A673 (cell line): ENCODE data around the gene MT4. TPM values are rescaled to one million over a fixed set of nuclear protein-coding genes. Genes with fewer than 3 reads are reported as not detected.

Source experiments
- BruUV-seq: library from RNA; stranded (reverse); fragments of 400-500 nt; replicated peaks from 2 replicates; lab custom pipeline; 2021; lab: Mats Ljungman, UMichigan
- CTCF ChIA-PET: fragments of 300-600 bp; sonication (Branson Sonifier 250); formaldehyde crosslinking; loops from one replicate; lab custom pipeline; 2022; ENCODE audit warnings: antibody characterized with exemption; lab: Charles Lee
- POLR2A ChIA-PET: fragments of 300-600 bp; sonication (Branson Sonifier 250); formaldehyde crosslinking; loops from one replicate; lab custom pipeline; 2022; ENCODE audit warnings: antibody characterized with exemption; ENCODE audit not compliant: low non-redundant PET; lab: Charles Lee
- DNase-seq: peaks from one replicate; pipeline ENCODE4 v3.0.0-alpha.2; 2015; ENCODE audit warnings: low spot score
- H3K27ac ChIP-seq: fragments of 200-600 bp; sonication (generic); 2 replicates; pipeline ENCODE4 v1.5.1; 2016; ENCODE audit warnings: mixed run types, low read depth, mild to moderate bottlenecking, mixed read lengths, antibody characterized with exemption, low read length; ENCODE audit not compliant: poor library complexity, severe bottlenecking
- H3K27me3 ChIP-seq: fragments of 200-600 bp; sonication (generic); replicated peaks from 2 replicates; pipeline ENCODE4 v1.6.1; 2017; ENCODE audit warnings: mixed run types, low read depth, mild to moderate bottlenecking, mixed read lengths, antibody characterized with exemption, low read length; ENCODE audit not compliant: insufficient read depth, poor library complexity
- H3K36me3 ChIP-seq: fragments of 200-600 bp; sonication (generic); 2 replicates; pipeline ENCODE4 v1.6.1; 2016; ENCODE audit warnings: mixed run types, mild to moderate bottlenecking, mixed read lengths, antibody characterized with exemption, low read length; ENCODE audit not compliant: insufficient read depth, poor library complexity, severe bottlenecking
- H3K4me1 ChIP-seq: fragments of 200-600 bp; sonication (generic); 2 replicates; pipeline ENCODE4 v1.6.1; 2017; ENCODE audit warnings: mixed run types, mild to moderate bottlenecking, mixed read lengths, antibody characterized with exemption, low read length; ENCODE audit not compliant: insufficient read depth, poor library complexity, severe bottlenecking
- H3K4me3 ChIP-seq: fragments of 200-600 bp; sonication (generic); 2 replicates; pipeline ENCODE4 v1.5.1; 2016; ENCODE audit warnings: low read depth, mixed run types, mild to moderate bottlenecking, mixed read lengths, low read length; ENCODE audit not compliant: poor library complexity, severe bottlenecking
- H3K9me3 ChIP-seq: fragments of 200-600 bp; sonication (generic); 2 replicates; pipeline ENCODE4 v1.6.1; 2016; ENCODE audit warnings: mixed run types, low read depth, mild to moderate bottlenecking, mixed read lengths, antibody characterized with exemption, low read length; ENCODE audit not compliant: poor library complexity, severe bottlenecking
- CTCF ChIP-seq: fragments of 300-800, 200-600 bp; sonication (generic); conservative IDR thresholded peaks from 2 replicates; pipeline ENCODE4 v1.5.1; 2017; ENCODE audit warnings: low read depth, mild to moderate bottlenecking, antibody characterized with exemption, low read length, moderate library complexity, mixed read lengths
- EZH2 ChIP-seq: fragments of 200-600 bp; sonication (generic); IDR thresholded peaks from 2 replicates; pipeline ENCODE4 v1.6.1; 2017; ENCODE audit warnings: borderline replicate concordance, low read depth, mild to moderate bottlenecking, mixed read lengths, antibody characterized with exemption, low read length; ENCODE audit not compliant: poor library complexity, severe bottlenecking
- intact Hi-C: fragments of 100-400 bp; cut with micrococcal nuclease; formaldehyde crosslinking; loops from one replicate; pipeline ENCODE4 v1.10.0; 2022; ENCODE audit not compliant: unreplicated experiment
- total RNA-seq: library from RNA; stranded (reverse); gene quantifications from 2 replicates; pipeline ENCODE4 v1.2.3, GENCODE V29; 2021

The MT4 gene
- total RNA-seq, 1 experiment from 2014 or later = not detected

GRCh38 chr16:56607675-56608042 is 42.8 kb downstream of the MT4 start:
- no peaks in the 10 kb centered on the region for H3K9me3 ChIP-seq
- peaks cover 34% of the 10 kb centered on the region for H3K4me1 ChIP-seq
- H3K4me3 ChIP-seq = no peak overlapping the region
- TSS peak; percentile 82 for BruUV-seq
- H3K27me3 ChIP-seq = no peaks in the 10 kb centered on the region
- TF ChIP-seq CTCF (no peak), EZH2 (no peak)
- intact Hi-C loops = loop anchor here (5.0 kb wide), 1 partner anchor 75 kb away; the partner anchor contains the start of gene MT1X
- peak overlapping the region; percentile 72 for H3K27ac ChIP-seq
- DNase-seq = no peak
- no peaks in the 10 kb centered on the region for H3K36me3 ChIP-seq
- ChIA-PET POLR2A (no interaction called here), CTCF (interaction anchor here (0.6 kb wide), 1 partner anchor 15 kb away, joined by 3 read pairs; no protein-coding TSS in a partner anchor)

DNA sequence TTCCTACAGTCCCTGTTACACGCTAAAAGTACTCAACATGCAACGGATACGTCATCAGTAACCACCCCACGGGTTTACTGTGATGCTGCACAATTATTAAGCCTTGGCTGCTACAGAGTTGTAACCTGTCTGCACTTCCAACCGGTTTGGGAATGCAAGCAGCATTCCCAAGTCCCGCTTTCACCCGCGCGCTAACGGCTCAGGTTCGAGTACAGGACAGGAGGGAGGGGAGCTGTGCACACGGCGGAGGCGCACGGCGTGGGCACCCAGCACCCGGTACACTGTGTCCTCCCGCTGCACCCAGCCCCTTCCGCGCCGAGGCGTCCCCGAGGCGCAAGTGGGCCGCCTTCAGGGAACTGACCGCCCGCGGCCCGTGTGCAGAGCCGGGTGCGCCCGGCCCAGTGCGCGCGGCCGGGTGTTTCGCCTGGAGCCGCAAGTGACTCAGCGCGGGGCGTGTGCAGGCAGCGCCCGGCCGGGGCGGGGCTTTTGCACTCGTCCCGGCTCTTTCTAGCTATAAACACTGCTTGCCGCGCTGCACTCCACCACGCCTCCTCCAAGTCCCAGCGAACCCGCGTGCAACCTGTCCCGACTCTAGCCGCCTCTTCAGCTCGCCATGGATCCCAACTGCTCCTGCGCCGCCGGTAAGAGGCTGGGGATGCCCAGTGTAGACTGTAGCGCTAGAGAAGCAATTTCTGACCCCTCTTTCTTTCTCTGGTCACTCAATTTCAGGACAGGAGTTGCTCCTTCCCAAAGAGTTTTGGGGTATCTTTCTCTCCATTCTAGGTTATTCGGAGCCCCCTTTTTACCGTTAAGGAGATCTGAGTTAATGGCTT is 43.4 kb downstream of the MT4 start, which contains the start of gene MT2A:
MT2A (plus strand) TSS at position 542 of the 833 bp plus-strand sequence; CDS start at position 614, 72 bp downstream.
- TF ChIP-seq EZH2 = no peak
- TF ChIP-seq CTCF = no peak
- ChIA-PET CTCF (interaction anchor here (1.0 to 1.5 kb wide), 2 partner anchors 16 to 94 kb away, joined by 3 to 7 read pairs; no protein-coding TSS in a partner anchor), POLR2A (no interaction called here)
- H3K9me3 ChIP-seq = no peaks in the 10 kb centered on the region
- intact Hi-C loops = loop anchor here (5.0 kb wide), 1 partner anchor 74 kb away; the partner anchor contains the start of gene MT1X
- H3K27me3 ChIP-seq = no peaks in the 10 kb centered on the region
- peak; percentile 97 for DNase-seq
- H3K36me3 ChIP-seq = no peaks in the 10 kb centered on the region
- H3K4me1 ChIP-seq = peaks cover 34% of the 10 kb centered on the region
- H3K4me3 ChIP-seq = peak within 1 kb of the TSS; percentile 73
- H3K27ac ChIP-seq = peak within 1 kb of the TSS; percentile 72
- BruUV-seq = no TSS peak

GRCh38 chr16:56608876-56609462 is 44.1 kb downstream of the MT4 start:
- BruUV-seq = TSS peak; percentile 100
- H3K36me3 ChIP-seq = no peaks in the 10 kb centered on the region

More at GRCh38 chr16:56608876-56609462, 44.1 kb downstream of the MT4 start:
- Histone ChIP-seq H3K9me3 (no peaks in the 10 kb centered on the region), H3K4me1 (peaks cover 34% of the 10 kb centered on the region), H3K27me3 (no peaks in the 10 kb centered on the region), H3K4me3 (peak overlapping the region; percentile 73), H3K27ac (peak overlapping the region; percentile 72)
- ChIA-PET CTCF (interaction anchor here (1.0 to 1.5 kb wide), 2 partner anchors 15 to 93 kb away, joined by 3 to 7 read pairs; no protein-coding TSS in a partner anchor), POLR2A (no interaction called here)
- intact Hi-C loops = loop anchor here (5.0 kb wide), 1 partner anchor 73 kb away; the partner anchor contains the start of gene MT1X
- peak; percentile 65 for DNase-seq
- no peak for TF ChIP-seq EZH2
- no peak for TF ChIP-seq CTCF
